ENCODE measurements around the gene NFKBIE. TPM values are rescaled to one million over a fixed set of nuclear protein-coding genes. Genes with fewer than 3 reads are reported as not detected.

NFKBIE gene
- total RNA-seq, 1 donor from 2014 or later: 6.3 TPM

DNA sequence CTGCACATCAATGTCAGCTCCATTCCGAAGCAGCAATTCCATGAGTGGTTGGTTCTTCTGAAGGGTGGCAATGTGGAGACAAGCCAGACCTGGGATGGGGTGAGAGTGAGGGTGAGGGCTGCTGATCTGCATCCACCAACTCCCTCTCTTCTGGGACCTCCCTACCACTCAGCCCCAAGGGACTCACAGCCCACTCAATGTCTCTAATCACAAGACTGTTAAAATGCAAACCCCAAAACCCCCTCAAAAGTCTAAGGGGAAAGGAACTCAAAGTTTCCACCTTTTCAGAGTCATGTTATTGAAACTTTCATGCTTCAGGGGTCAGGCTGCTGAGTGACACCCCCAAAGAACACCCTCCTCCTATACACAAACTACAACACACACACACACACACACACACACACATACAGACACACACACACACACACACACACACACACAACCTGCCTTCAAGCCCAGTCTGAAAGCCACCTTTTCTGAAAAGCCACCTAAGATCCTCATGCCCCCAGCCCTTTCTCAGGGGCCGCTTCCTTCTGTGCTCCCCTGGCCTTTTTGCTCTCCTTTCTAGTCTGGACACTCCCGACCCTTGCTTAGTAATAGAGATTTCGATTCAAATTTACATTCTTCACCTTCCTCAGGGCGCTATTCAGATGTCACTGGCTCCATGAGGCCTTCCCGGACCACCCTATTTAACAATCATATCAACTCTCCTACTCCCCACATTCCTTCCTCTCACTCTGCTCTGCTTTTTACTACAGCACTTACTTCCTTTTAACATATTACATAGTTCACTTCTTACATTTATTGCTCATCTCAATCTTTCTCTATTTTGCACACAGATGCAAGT, 4.7 kb downstream of the NFKBIE start:
- Histone ChIP-seq H3K27me3 (ENCODE audit: control insufficient read depth in 3 of 3, insufficient read depth in 3 of 3, low read length in 3 of 3) (no peaks in the 10 kb centered on the region), H3K4me3 (ENCODE audit: low read length in 3 of 3) (no peak overlapping the region), H3K4me1 (ENCODE audit: control insufficient read depth in 3 of 3, insufficient read depth in 3 of 3, low read length in 3 of 3) (peaks cover 46 to 50% (median 48%) of the 10 kb centered on the region in 3 donors), H3K9me3 (ENCODE audit: control insufficient read depth in 3 of 3, low read length in 3 of 3) (no peaks in the 10 kb centered on the region), H3K36me3 (ENCODE audit: control insufficient read depth in 3 of 3, insufficient read depth in 3 of 3, low read length in 3 of 3) (peaks cover 6 to 10% (median 8%) of the 10 kb centered on the region in 3 donors), H3K27ac (ENCODE audit: low read depth, low read length) (no peak overlapping the region), H3K9ac (ENCODE audit: low read depth in 1 of 3, low read length in 3 of 3) (no peak overlapping the region)

DNA sequence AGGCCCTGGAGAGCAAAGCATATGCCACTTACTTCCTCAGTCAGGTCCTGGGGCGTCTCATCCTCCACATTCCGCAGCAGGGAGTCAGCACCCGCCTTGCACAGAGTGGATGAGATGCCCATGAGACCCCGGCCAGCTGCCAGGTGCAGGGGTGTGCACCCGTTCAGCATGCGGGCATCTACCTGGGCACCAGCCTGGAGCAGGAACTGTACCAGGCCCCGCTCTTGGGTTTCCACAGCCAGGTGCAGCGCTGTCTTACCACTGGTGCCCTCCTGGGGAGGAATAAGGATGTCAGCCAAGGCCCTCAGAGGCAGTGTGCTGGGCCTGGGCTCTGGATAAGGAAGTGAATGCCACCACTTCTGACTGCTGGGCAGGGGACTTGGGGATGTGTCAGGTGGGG, 5.3 kb downstream of the NFKBIE start:
- Histone ChIP-seq H3K9ac (ENCODE audit: low read depth in 1 of 3, low read length in 3 of 3) (peak overlapping the region in 1 of 3 donors; percentile 15), H3K4me3 (ENCODE audit: low read length in 3 of 3) (no peak overlapping the region), H3K36me3 (ENCODE audit: control insufficient read depth in 3 of 3, insufficient read depth in 3 of 3, low read length in 3 of 3) (peaks cover 9 to 17% (median 15%) of the 10 kb centered on the region in 3 donors), H3K9me3 (ENCODE audit: control insufficient read depth in 3 of 3, low read length in 3 of 3) (no peaks in the 10 kb centered on the region), H3K4me1 (ENCODE audit: control insufficient read depth in 3 of 3, insufficient read depth in 3 of 3, low read length in 3 of 3) (peaks cover 45 to 55% (median 48%) of the 10 kb centered on the region in 3 donors), H3K27me3 (ENCODE audit: control insufficient read depth in 3 of 3, insufficient read depth in 3 of 3, low read length in 3 of 3) (no peaks in the 10 kb centered on the region), H3K27ac (ENCODE audit: low read depth, low read length) (no peak overlapping the region)

DNA sequence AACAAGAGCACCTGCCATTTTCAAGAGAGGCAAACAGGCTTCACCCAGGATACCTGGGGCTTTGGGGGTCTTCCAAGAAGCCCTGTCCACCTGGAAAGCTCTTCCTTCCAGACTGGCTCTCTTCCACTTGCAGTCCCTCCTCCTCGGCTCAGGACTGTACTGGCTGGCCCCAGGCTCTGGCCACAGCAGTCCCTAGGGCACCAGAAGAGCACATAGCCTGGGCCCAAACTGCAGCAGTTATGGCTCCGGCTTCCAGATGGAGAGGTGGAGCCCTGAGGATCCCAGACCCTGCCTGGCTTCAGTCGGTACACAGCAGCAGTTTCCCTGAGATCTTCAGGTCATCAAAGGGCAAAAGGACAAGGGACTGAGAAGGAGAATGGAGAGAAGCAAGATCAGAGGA, 6.4 kb downstream of the NFKBIE start:
- Histone ChIP-seq H3K27ac (ENCODE audit: low read depth, low read length) (no peak overlapping the region), H3K4me3 (ENCODE audit: low read length in 3 of 3) (no peak overlapping the region), H3K27me3 (ENCODE audit: control insufficient read depth in 3 of 3, insufficient read depth in 3 of 3, low read length in 3 of 3) (no peaks in the 10 kb centered on the region), H3K9ac (ENCODE audit: low read depth in 1 of 3, low read length in 3 of 3) (no peak overlapping the region), H3K4me1 (ENCODE audit: control insufficient read depth in 3 of 3, insufficient read depth in 3 of 3, low read length in 3 of 3) (peaks cover 34 to 53% (median 41%) of the 10 kb centered on the region in 3 donors), H3K9me3 (ENCODE audit: control insufficient read depth in 3 of 3, low read length in 3 of 3) (no peaks in the 10 kb centered on the region), H3K36me3 (ENCODE audit: control insufficient read depth in 3 of 3, insufficient read depth in 3 of 3, low read length in 3 of 3) (peaks cover 20 to 28% (median 25%) of the 10 kb centered on the region in 3 donors)

DNA sequence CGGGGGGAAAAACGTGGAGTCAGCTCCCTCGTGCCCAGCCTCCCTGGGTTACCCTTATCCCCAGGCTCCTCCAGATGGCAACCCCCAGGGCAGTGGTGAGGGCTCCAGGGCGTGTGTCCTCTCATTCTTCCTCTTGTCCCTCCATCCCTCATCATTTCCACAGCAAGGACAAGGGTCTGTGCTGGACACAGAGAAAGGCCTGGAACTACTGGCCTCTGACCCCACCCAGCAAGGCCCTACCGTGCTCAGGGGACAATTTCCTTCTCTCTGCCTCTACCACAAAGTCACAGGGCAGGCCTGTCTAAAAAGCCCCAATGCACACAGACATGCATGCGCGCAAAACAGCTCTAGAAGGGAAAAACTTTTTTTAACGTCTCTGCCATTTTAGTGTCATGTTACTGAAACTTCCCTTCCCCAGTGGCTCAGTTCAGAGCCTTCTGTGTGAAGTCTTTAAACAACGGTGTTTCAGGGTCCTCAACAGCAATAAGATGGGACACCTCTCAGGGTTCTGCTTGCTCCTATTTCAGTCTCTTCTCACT, 7.0 kb downstream of the NFKBIE start:
- no peak overlapping the region for H3K4me3 ChIP-seq (ENCODE audit: low read length in 3 of 3)
- H3K27me3 ChIP-seq (ENCODE audit: control insufficient read depth in 3 of 3, insufficient read depth in 3 of 3, low read length in 3 of 3): no peaks in the 10 kb centered on the region
- H3K27ac ChIP-seq (ENCODE audit: low read depth, low read length): peak overlapping the region; percentile 87
- peak overlapping the region in 2 of 3 donors; percentile 85 to 92 for H3K9ac ChIP-seq (ENCODE audit: low read depth in 1 of 3, low read length in 3 of 3)
- H3K36me3 ChIP-seq (ENCODE audit: control insufficient read depth in 3 of 3, insufficient read depth in 3 of 3, low read length in 3 of 3): peaks cover 25 to 31% (median 30%) of the 10 kb centered on the region in 3 donors
- H3K9me3 ChIP-seq (ENCODE audit: control insufficient read depth in 3 of 3, low read length in 3 of 3): no peaks in the 10 kb centered on the region
- H3K4me1 ChIP-seq (ENCODE audit: control insufficient read depth in 3 of 3, insufficient read depth in 3 of 3, low read length in 3 of 3): peaks cover 29 to 49% (median 36%) of the 10 kb centered on the region in 3 donors

DNA sequence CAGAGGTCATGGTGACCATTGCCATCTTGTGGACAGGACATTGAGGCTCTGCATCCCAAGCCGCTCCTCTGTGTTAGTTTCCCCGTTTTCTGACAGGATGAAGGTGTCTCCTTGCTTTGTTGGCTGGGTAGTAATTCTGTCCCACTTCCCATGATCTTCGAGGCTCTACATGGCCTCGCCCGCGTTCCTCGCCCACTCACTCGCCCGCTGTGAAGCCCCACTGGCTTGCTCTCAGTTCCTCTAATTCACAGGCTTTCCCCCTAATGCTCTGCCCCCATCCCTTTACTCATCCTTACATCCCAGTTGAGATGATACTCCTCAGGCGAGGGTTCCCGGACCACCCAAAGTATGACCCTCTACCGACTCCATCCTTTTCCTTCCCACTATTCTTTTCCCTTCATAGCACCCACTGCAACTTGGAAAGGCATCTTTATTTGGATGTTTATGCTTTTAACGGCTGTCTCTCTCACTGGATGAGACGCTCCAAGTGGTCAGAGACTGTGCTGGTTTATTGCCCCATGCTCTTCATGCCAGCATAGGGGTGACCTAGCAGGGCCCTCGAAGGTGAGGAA, 7.5 kb downstream of the NFKBIE start:
- Histone ChIP-seq H3K27me3 (ENCODE audit: control insufficient read depth in 3 of 3, insufficient read depth in 3 of 3, low read length in 3 of 3) (no peaks in the 10 kb centered on the region), H3K4me3 (ENCODE audit: low read length in 3 of 3) (peak overlapping the region; percentile 83 to 88 (median 83)), H3K9ac (ENCODE audit: low read depth in 1 of 3, low read length in 3 of 3) (peak overlapping the region; percentile 78 to 92 (median 85)), H3K4me1 (ENCODE audit: control insufficient read depth in 3 of 3, insufficient read depth in 3 of 3, low read length in 3 of 3) (peaks cover 23 to 46% (median 30%) of the 10 kb centered on the region in 3 donors), H3K9me3 (ENCODE audit: control insufficient read depth in 3 of 3, low read length in 3 of 3) (no peaks in the 10 kb centered on the region), H3K36me3 (ENCODE audit: control insufficient read depth in 3 of 3, insufficient read depth in 3 of 3, low read length in 3 of 3) (peaks cover 31 to 36% (median 35%) of the 10 kb centered on the region in 3 donors), H3K27ac (ENCODE audit: low read depth, low read length) (peak overlapping the region; percentile 87)

DNA sequence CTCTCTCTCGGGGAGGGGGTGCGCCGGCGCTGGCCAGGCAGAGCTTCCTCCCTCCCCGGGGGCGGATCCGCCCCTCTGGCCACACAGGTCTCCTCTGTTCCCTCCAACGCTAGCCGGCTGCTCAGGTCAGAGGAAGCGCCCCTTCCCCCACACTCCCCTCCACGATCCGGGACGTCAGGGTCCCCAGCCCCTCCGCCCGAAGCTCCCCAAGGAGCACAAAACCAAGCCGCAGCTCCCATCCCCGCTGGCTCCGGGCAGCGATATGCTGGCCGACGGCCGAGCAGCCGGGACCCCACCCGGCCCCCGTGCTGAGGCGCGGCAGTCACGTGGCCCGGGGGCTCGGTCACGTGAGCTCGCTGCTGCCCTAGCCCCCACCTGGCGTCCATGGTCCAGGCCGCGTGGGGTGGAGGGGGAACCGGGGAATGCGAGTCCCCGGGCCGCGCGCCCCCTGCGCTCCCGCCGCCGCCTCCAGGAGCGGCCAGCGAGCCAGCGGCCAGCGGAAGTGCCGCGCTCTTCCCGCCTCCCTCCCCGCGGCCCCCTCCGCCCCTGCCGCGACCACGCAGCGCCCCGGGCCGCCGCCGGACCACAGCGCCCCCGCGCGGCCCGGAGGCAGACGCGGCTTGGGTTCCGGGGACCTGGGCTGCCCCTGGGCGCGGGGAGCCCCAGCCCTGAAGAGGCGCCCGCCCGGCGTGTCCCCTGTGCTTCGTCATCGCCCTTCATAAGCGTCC, 8.2 kb downstream of the NFKBIE start, which contains the start of gene SLC35B2:
SLC35B2 (minus strand) TSS at position 504 of the 728 bp plus-strand sequence; CDS start at position 386, 118 bp downstream.
- Histone ChIP-seq H3K4me3 (ENCODE audit: low read length in 3 of 3) (peak within 1 kb of the TSS; percentile 83 to 88 (median 83)), H3K27ac (ENCODE audit: low read depth, low read length) (peak within 1 kb of the TSS; percentile 87), H3K9ac (ENCODE audit: low read depth in 1 of 3, low read length in 3 of 3) (peak within 1 kb of the TSS; percentile 78 to 92 (median 85)), H3K27me3 (ENCODE audit: control insufficient read depth in 3 of 3, insufficient read depth in 3 of 3, low read length in 3 of 3) (no peaks in the 10 kb centered on the region), H3K9me3 (ENCODE audit: control insufficient read depth in 3 of 3, low read length in 3 of 3) (no peaks in the 10 kb centered on the region), H3K36me3 (ENCODE audit: control insufficient read depth in 3 of 3, insufficient read depth in 3 of 3, low read length in 3 of 3) (peaks cover 35 to 41% (median 39%) of the 10 kb centered on the region in 3 donors), H3K4me1 (ENCODE audit: control insufficient read depth in 3 of 3, insufficient read depth in 3 of 3, low read length in 3 of 3) (peaks cover 19 to 39% (median 24%) of the 10 kb centered on the region in 3 donors)

DNA sequence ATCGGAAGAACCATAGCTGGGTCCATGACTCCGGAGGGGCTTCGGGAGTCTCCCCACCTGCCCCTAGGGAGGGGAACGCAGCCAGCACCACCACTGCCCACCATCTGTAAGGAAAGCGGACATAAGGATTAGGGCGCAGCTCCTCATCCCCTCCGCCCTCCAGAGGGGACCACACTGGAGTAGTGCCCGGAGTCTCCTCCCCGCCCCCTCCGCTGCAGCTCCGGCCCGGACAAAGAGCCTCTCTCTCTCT, 8.7 kb downstream of the NFKBIE start:
- H3K9ac ChIP-seq (ENCODE audit: low read depth in 1 of 3, low read length in 3 of 3): peak overlapping the region; percentile 69 to 92 (median 85)
- H3K4me1 ChIP-seq (ENCODE audit: control insufficient read depth in 3 of 3, insufficient read depth in 3 of 3, low read length in 3 of 3): peaks cover 24 to 37% (median 24%) of the 10 kb centered on the region in 3 donors
- H3K36me3 ChIP-seq (ENCODE audit: control insufficient read depth in 3 of 3, insufficient read depth in 3 of 3, low read length in 3 of 3): peaks cover 39 to 46% (median 44%) of the 10 kb centered on the region in 3 donors
- H3K9me3 ChIP-seq (ENCODE audit: control insufficient read depth in 3 of 3, low read length in 3 of 3): no peaks in the 10 kb centered on the region
- H3K27me3 ChIP-seq (ENCODE audit: control insufficient read depth in 3 of 3, insufficient read depth in 3 of 3, low read length in 3 of 3): no peaks in the 10 kb centered on the region
- peak overlapping the region; percentile 87 for H3K27ac ChIP-seq (ENCODE audit: low read depth, low read length)
- H3K4me3 ChIP-seq (ENCODE audit: low read length in 3 of 3): peak overlapping the region; percentile 80 to 88 (median 83)

DNA sequence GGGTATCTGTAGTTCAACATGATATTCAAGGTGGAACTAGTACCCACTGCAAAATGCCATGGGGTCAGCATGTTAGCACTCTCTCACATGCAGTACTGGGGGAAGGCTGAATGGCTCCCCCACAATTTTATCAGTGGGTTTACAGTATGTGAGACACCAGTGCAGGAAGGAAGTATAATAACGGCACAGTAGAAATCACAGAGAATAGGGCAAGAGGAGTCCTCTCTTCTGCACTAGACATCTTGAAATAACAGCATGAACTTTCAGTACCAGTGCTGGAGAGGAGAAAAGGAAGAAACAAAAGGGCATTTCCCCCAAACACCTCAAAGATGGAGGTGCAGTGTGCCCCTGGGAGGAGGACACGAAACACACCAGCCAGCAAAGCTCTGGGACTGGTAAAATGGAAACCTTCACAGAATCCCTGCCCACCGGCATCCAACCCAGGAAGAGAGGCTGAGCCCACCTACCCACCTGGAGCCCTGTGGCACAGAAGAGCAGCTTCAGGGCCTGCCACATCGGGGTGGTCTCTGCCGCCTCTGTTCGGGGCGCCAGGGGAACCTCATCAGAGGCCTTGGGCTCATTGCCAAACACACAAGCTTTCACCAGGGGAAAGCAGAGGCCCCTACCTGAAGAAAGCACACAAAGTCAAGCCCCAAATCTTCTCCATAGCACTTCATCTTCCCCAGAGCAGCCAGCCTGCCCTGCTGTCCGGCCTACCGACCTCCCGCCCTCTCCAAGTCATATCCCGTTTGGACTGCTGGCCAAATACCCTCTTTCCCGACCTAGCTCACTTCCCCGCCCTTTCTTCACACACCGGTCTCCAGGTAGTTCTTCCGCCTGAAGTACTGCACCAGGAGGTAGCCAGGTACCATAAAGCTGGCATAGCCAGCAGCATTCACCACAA, 9.2 kb downstream of the NFKBIE start:
- Histone ChIP-seq H3K4me1 (ENCODE audit: control insufficient read depth in 3 of 3, insufficient read depth in 3 of 3, low read length in 3 of 3) (peaks cover 24 to 37% (median 25%) of the 10 kb centered on the region in 3 donors), H3K36me3 (ENCODE audit: control insufficient read depth in 3 of 3, insufficient read depth in 3 of 3, low read length in 3 of 3) (peaks cover 45 to 52% (median 50%) of the 10 kb centered on the region in 3 donors), H3K9ac (ENCODE audit: low read depth in 1 of 3, low read length in 3 of 3) (peak overlapping the region; percentile 69 to 92 (median 85)), H3K9me3 (ENCODE audit: control insufficient read depth in 3 of 3, low read length in 3 of 3) (no peaks in the 10 kb centered on the region), H3K4me3 (ENCODE audit: low read length in 3 of 3) (peak overlapping the region; percentile 80 to 88 (median 83)), H3K27me3 (ENCODE audit: control insufficient read depth in 3 of 3, insufficient read depth in 3 of 3, low read length in 3 of 3) (no peaks in the 10 kb centered on the region), H3K27ac (ENCODE audit: low read depth, low read length) (peak overlapping the region; percentile 87)
